GM12892 (cell line): ENCODE data around the gene COL23A1.

Experiments
- DNase-seq: peaks from one replicate; pipeline ENCODE4 v3.0.0; 2011; ENCODE audit not compliant: insufficient read length
- FAIRE-seq: peaks from 2 replicates; lab custom pipeline; 2011; peaks lifted over from hg19 to GRCh38; lab: Jason Lieb, UNC
- POLR2A ChIP-seq: IDR thresholded peaks from 2 replicates; pipeline ENCODE4 v1.6.1; 2011; ENCODE audit warnings: low read depth, low read length, control low read depth
- POLR2AphosphoS5 ChIP-seq: IDR thresholded peaks from 2 replicates; pipeline ENCODE4 v1.6.1; 2011; ENCODE audit warnings: low read depth, low read length, control low read depth
- TAF1 ChIP-seq: IDR thresholded peaks from 2 replicates; pipeline ENCODE4 v1.6.1; 2011; ENCODE audit warnings: low read depth, mild to moderate bottlenecking, control low read depth, low read length, borderline replicate concordance

Gene COL23A1

DNA sequence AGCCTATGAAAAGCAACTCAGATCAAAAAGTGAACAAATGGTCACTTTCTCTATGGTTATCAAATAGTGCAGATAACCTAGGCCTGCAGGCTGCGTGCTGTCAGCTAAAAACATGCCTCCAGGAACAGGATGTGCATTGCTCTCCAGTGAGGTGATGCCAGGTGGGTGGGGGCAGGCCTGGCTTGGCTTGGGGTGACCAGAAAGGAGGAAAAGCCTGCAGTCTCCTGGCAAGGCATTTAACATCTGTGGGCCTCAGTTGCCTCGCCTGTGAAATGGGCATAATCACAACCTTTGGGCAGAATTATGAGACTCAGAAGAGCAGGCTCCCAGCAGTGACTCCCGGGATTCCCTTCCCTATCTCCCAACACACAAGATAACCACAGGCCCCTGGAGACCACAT, 135.9 kb downstream of the COL23A1 start:
- FAIRE-seq, result no peak
- no peak for TF ChIP-seq TAF1
- TF ChIP-seq POLR2AphosphoS5, result no peak
- TF ChIP-seq POLR2A, result no peak
- no peak for DNase-seq

DNA sequence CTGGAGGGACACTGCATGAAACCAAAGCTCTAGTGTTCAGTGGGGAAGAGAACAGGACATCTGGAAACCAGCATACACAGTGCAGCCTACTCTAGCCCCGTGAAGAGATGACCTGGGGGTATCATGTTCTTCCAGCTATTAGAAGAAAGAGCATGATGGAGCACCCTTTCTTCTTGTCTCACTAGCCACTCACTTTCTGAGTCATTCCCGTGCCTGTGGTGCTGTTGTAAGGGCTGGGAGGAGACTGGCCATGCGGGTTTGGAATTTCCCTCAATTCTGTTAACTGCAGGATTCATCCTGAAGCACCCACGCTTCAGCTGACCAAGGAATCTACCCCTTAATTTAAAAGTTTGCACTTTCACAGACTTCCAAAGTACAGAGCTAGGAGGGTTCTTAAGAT, 137.0 kb downstream of the COL23A1 start:
- TF ChIP-seq POLR2A (no peak), POLR2AphosphoS5 (no peak), TAF1 (no peak)
- DNase-seq (no peak), FAIRE-seq (no peak)

DNA sequence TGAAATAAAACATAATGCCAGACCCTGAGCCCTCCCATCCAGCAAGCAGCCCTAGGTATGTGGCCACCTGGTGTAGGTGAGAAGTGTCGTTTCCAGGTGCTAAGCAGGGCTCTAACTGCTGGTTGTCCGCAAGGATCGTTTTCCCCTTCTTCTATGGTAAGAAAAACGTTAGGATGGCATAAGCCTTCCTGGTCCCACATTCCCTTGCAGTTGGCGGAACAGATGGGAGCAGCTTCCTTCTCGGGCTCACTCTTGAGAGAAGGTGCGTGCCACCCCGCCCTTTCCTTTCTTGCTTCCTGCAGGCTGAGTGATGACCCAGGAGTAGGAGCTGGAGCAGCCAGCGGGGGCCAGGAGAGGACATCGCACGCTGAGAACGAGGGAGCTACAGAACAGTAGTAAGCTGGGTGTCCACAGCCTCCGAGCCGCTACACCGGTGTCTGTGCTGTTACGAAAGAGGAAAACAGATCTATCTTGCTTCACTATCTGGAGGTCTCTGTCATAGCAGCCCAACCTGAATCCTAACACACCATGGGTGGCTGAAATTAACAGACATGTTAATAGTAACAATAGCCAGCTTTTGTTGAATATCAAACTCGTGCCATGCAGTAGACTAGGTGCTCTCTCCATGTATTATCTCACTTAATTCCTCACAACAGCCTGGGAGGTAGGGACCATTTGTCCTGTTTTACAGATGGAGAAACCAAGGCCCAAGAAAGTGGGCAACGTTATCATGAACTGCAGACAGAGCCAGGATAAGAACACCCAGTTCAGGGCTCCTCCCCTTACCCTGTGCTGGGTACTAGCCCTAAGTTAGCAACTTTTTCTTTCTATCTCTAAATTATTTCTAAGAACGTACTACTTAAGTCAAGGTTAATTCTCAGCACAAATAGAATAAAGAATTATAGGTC, 139.8 kb downstream of the COL23A1 start:
- DNase-seq (no peak), FAIRE-seq (no peak)
- TF ChIP-seq TAF1 (no peak), POLR2A (no peak), POLR2AphosphoS5 (no peak)

DNA sequence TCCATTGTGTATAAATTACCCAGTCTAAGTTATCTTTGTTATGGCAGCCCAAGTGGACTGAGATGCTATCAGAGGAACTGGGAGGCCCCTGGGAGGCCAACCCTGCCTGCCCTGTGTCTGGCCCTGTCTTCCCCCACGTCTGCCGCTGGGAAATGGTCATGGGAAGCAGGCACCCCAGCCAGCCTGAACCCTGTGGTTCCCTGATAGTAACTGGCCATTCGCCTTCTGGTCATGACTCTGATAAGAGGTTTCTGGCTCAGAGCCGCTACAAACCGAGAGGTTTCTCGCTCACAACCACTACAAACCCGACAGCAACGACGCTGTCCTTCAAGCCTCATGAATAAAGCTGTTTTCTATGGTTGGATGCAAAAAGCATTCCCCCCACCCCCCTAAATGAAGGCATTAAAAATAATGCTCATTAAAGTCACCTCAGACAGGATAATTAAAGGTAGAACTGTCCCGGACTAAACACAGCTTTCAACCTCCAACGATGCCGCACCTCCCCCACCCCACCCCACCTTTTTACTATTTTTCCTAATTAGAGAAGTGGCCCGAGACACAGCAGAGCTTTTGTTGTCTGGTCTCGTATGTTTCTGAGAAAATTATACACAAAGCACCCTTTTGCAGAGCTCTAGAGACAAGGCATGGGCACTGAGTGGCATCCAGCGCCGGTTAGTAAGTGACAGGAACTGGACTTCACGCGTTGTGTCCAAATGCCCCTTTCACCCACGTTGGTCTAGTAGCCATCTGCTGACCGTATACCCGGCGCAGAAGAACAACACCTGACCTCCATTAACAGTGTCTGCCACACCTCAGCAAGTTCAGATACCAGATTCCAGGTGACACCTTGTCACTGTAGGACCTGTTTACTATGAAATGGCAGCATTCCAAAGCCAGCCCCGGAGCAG, 140.8 kb downstream of the COL23A1 start:
- DNase-seq (no peak), FAIRE-seq (no peak)
- TF ChIP-seq TAF1, result no peak

DNA sequence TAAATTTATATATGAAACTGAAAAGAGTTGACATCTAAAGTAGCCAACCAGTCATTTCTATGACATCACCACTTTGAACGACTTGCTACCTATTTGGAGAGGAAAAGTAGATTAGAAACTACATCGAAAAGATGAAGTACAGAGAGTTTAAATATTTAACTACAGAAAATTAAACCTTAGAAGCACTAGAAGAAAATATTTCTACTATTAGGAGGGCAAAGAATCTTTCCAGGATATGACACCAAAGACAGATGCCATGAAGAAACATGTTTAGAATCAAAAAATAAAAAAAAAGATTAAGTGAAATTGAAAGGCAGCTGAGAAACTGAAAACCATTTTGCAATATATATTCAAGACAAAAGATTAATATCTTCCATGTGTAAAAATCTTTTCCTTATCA, 144.7 kb downstream of the COL23A1 start:
- FAIRE-seq (no peak), DNase-seq (no peak)
- TF ChIP-seq TAF1 (no peak), POLR2AphosphoS5 (no peak), POLR2A (no peak)

DNA sequence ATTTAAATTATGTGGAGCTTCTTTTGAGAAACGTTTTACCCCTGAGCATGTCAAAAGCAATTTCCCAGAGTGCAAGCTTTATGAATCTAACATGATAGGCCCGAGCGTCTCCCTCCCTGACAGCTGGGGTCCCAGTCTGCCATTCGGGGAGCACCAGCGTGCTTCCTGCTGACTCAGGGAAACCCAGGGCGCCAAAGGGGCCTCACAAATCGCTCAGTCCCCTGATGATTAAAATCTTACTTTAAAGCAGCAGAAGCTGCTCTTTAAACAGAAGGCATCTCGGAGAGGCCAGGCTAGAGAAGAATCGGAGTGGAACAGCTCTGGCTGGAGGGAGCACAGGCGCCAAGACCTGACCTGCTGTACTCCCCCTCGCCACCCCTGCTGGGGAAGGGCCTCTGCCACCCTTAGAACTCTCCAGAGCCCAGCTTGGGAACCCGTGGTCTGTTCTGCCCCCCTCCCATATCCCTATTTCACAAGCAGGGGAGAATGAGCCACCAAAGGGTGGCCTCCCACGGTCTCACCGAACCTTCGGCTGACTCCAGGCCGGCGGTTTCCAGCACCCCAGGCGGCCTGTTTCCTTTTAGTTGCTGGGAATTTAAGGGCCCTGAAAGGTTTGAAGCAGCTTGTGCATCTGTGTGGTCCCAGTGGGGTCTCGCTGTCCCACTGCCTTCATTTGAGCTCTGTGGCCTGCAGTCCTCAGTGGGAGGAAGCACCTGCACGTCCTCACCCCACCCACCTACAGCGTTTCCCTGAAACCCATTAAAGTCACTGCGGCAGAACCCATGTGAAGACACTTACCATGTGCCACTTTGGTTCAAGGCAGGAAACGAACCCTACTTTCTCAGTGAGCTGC, 147.6 kb downstream of the COL23A1 start:
- FAIRE-seq, result no peak

DNA sequence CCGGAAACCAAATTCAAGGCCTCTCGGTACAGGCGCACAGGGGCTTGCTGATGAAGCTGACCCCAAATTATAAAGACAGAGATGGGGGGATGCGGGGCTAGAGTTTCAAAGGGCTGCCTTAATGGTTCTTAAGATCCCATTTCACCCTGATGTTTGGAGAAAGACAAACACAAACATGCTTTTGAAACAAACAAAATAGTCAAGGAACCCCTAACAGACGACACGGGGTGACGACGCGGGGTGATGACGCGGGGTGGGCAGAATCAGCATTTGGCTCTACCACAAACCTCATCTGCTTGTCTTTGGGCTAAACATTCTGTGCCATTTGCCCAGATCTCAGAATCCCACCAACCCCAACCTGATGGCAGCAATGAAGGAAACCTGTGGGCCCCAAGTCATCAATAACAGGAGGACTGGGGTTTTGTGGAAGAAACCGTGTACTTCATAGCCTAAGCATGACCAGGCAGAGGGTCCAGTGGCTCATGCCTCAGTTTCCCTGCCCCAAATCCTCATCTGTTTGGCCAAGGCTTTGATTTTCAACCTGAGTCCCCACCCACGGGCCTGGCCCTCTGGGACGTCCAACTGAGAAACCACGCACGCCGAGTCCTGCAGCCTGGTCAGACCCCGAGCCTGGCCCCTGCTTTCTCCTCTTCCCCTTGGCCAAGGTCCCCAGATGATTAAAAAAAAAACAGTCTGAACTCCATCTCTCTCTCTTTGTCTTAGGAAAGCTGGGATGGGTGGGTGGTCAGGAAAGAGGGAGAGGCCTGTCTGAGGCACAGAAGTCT, 148.5 kb downstream of the COL23A1 start:
- no peak for FAIRE-seq
- no peak for DNase-seq
- no peak for TF ChIP-seq POLR2A
- TF ChIP-seq POLR2AphosphoS5, result no peak
- no peak for TF ChIP-seq TAF1

More for the DNA sequence above, 147.6 kb downstream of the COL23A1 start:
- TF ChIP-seq TAF1, result no peak
- no peak for TF ChIP-seq POLR2AphosphoS5
- TF ChIP-seq POLR2A, result no peak
- no peak for DNase-seq

DNA sequence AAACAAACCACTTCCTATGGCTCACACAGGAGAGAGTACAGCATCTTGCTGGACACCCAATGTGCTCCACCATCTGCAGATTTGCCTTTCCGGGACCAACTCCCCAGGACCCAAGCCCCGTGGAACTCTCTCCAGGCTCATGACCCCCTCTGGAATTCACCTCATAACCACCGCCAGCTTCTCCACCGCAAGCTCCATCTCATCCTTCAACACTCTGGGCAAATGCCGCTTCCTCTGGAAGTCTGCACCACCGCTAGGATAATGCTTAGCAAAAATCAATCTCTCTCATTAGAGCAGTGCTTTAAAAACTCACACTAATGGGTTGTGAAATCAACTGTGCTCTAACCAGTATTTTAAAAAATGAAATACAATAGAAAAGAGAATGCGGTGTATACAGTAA, 150.0 kb downstream of the COL23A1 start:
- FAIRE-seq (no peak), DNase-seq (no peak)
- TF ChIP-seq TAF1, result no peak
- no peak for TF ChIP-seq POLR2A
- TF ChIP-seq POLR2AphosphoS5, result no peak

DNA sequence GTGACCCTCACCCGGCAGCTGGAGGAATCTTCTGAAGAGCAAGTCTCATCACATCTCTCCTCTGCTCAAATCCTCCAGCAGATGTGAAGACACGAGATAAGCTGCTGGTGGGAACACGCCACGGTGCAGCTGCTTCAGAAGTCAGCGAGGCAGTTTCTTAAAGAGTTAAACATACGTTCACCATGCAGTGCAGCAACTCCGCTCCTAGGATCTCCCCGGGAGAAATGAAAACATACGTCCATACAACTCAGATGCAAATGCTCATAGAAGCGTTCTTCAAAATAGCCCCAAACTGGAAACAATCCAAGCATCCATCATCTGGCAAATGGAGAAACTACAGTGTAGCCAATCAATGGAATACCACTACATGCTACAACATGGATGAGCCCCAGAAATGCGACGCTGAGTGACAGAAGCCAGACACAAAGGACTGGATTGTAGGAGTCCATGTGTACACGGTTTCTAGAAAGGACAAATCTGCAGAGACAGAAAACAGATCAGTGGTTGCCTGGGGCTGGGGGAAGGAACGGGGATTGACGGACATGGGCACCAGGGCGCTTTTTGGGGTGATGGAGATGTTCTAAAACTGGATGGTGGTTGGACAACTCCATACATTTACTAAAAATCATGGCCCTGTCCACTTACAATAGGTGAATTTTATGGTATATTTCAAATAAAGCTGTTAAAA, 150.6 kb downstream of the COL23A1 start:
- DNase-seq (no peak), FAIRE-seq (no peak)
- TF ChIP-seq POLR2AphosphoS5 (no peak), TAF1 (no peak), POLR2A (no peak)

DNA sequence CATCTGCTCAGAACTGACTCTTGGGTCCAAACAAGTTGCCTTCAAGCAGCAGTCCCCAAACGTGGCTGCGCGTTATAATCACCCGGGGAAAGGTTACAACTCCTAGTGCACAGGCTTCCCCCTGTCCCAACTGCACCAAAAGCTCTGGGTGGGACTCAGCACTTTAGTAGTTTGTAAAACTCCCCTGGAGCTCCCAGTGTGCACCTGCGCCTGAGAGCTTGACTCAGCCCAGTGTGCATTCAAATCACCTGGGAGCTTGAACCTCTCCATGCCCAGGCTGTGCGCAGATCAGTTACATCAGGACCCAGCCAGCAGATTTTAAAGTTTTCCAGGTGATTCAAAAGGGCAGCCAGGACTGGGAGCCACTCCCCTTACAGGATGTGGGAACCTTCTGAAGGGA, 151.4 kb downstream of the COL23A1 start:
- no peak for TF ChIP-seq POLR2A
- TF ChIP-seq POLR2AphosphoS5, result no peak
- no peak for TF ChIP-seq TAF1
- FAIRE-seq (no peak), DNase-seq (no peak)

DNA sequence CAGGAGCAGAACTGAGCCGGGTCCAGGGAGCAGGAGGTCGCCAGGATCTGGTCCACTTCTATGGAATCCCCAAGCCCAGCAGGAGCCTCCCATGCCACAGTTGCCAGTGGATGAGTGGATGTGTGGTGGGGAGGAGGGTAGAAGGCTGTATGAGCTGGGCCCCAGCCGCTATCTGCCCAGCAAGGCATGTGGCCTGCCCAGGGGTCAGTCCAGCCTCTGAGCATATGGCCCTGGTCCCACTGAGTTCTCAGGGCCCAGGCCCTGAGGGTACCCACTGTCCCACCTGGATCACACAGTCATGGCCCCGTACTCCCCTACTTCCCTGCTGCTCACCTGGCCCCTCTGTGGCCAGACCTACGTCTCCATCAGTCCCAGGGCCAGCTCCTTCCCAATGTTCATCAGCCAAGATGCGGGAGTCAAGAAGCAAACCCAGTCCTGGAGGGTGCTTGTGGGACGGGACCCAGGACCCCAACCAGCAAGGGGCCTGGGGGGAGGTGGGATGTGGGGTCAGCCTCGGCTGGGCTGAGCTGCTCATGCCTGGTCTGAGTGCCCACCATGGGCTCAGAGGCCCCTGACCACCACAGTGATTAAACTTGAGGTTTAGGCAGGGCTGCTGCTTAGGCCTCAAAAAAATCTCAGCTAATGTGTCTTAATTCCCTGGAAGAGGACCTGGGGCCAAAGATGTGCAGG, 152.7 kb downstream of the COL23A1 start:
- no peak for DNase-seq
- no peak for FAIRE-seq
- TF ChIP-seq POLR2AphosphoS5, result no peak
- TF ChIP-seq POLR2A, result no peak
- no peak for TF ChIP-seq TAF1
